ENCODE data around the gene BATF. TPM values are rescaled to one million over a fixed set of nuclear protein-coding genes. Genes with fewer than 3 reads are reported as not detected.

BATF gene
- total and polyA plus RNA-seq, 5 donors from 2014 or later, result 50.7 to 119 (median 104) TPM

GRCh38 chr14:75495399-75495798 is 26.9 kb upstream of the BATF start:
- no peak overlapping the region for H3K4me3 Mint-ChIP-seq
- Histone ChIP-seq H3K9me3 (ENCODE audit: control insufficient read depth in 2 of 2, low read length in 2 of 2) (no peaks in the 10 kb centered on the region), H3K4me3 (ENCODE audit: low read depth, low read length) (no peak overlapping the region), H3K27me3 (ENCODE audit: control insufficient read depth, insufficient read depth, low read length) (no peaks in the 10 kb centered on the region), H3K4me1 (ENCODE audit: control insufficient read depth, insufficient read depth, low read length, poor library complexity, severe bottlenecking) (peaks cover 6% of the 10 kb centered on the region), H3K27ac (ENCODE audit: insufficient read depth, low read length, poor library complexity, severe bottlenecking) (no peak overlapping the region), H3K36me3 (ENCODE audit: control insufficient read depth, insufficient read depth, low read length) (no peaks in the 10 kb centered on the region)
- no peak overlapping the region for H3K27ac Mint-ChIP-seq
- no peak for DNase-seq
- H3K36me3 Mint-ChIP-seq, result no peaks in the 10 kb centered on the region
- ATAC-seq (ENCODE audit: low read depth in 2 of 2), result no peak
- H3K9me3 Mint-ChIP-seq, result no peaks in the 10 kb centered on the region
- H3K27me3 Mint-ChIP-seq, result no peaks in the 10 kb centered on the region
- H3K4me1 Mint-ChIP-seq, result peaks cover 9 to 23% (median 12%) of the 10 kb centered on the region in 4 donors

GRCh38 chr14:75495882-75496281 is 26.4 kb upstream of the BATF start:
- H3K27ac ChIP-seq (ENCODE audit: insufficient read depth, low read length, poor library complexity, severe bottlenecking), result no peak overlapping the region
- H3K9me3 ChIP-seq (ENCODE audit: control insufficient read depth in 2 of 2, low read length in 2 of 2), result no peaks in the 10 kb centered on the region
- Mint-ChIP-seq H3K9me3 (no peaks in the 10 kb centered on the region), H3K4me3 (no peak overlapping the region), H3K27me3 (no peaks in the 10 kb centered on the region), H3K36me3 (no peaks in the 10 kb centered on the region), H3K27ac (no peak overlapping the region), H3K4me1 (peaks cover 9 to 23% (median 12%) of the 10 kb centered on the region in 4 donors)
- ATAC-seq (ENCODE audit: low read depth in 2 of 2) (no peak), DNase-seq (no peak)
- no peak overlapping the region for H3K4me3 ChIP-seq (ENCODE audit: low read depth, low read length)
- no peaks in the 10 kb centered on the region for H3K27me3 ChIP-seq (ENCODE audit: control insufficient read depth, insufficient read depth, low read length)
- peaks cover 6% of the 10 kb centered on the region for H3K4me1 ChIP-seq (ENCODE audit: control insufficient read depth, insufficient read depth, low read length, poor library complexity, severe bottlenecking)
- H3K36me3 ChIP-seq (ENCODE audit: control insufficient read depth, insufficient read depth, low read length), result no peaks in the 10 kb centered on the region

- Histone ChIP-seq H3K36me3 (ENCODE audit: control insufficient read depth, insufficient read depth, low read length) (no peaks in the 10 kb centered on the region), H3K27me3 (ENCODE audit: control insufficient read depth, insufficient read depth, low read length) (no peaks in the 10 kb centered on the region), H3K9me3 (ENCODE audit: control insufficient read depth in 2 of 2, low read length in 2 of 2) (no peaks in the 10 kb centered on the region), H3K27ac (ENCODE audit: insufficient read depth, low read length, poor library complexity, severe bottlenecking) (no peak overlapping the region), H3K4me1 (ENCODE audit: control insufficient read depth, insufficient read depth, low read length, poor library complexity, severe bottlenecking) (peaks cover 6% of the 10 kb centered on the region), H3K4me3 (ENCODE audit: low read depth, low read length) (no peak overlapping the region)
- Mint-ChIP-seq H3K27ac (peak overlapping the region in 2 of 3 donors; percentile 26 to 81), H3K27me3 (no peaks in the 10 kb centered on the region), H3K36me3 (no peaks in the 10 kb centered on the region), H3K4me3 (no peak overlapping the region), H3K4me1 (peaks cover 9 to 23% (median 12%) of the 10 kb centered on the region in 4 donors), H3K9me3 (no peaks in the 10 kb centered on the region)
- no peak for DNase-seq
- ATAC-seq (ENCODE audit: low read depth in 2 of 2), result no peak
Measured at GRCh38 chr14:75496755-75497154, 25.5 kb upstream of the BATF start.

GRCh38 chr14:75497191-75497590 is 25.1 kb upstream of the BATF start:
- Histone ChIP-seq H3K27me3 (ENCODE audit: control insufficient read depth, insufficient read depth, low read length) (no peaks in the 10 kb centered on the region), H3K9me3 (ENCODE audit: control insufficient read depth in 2 of 2, low read length in 2 of 2) (no peaks in the 10 kb centered on the region), H3K36me3 (ENCODE audit: control insufficient read depth, insufficient read depth, low read length) (no peaks in the 10 kb centered on the region), H3K4me1 (ENCODE audit: control insufficient read depth, insufficient read depth, low read length, poor library complexity, severe bottlenecking) (peaks cover 6% of the 10 kb centered on the region), H3K27ac (ENCODE audit: insufficient read depth, low read length, poor library complexity, severe bottlenecking) (no peak overlapping the region), H3K4me3 (ENCODE audit: low read depth, low read length) (no peak overlapping the region)
- ATAC-seq (ENCODE audit: low read depth in 2 of 2), result peak in 1 of 2 donors; percentile 63
- H3K36me3 Mint-ChIP-seq, result no peaks in the 10 kb centered on the region
- H3K4me3 Mint-ChIP-seq, result no peak overlapping the region
- H3K27ac Mint-ChIP-seq, result peak overlapping the region; percentile 26 to 81 (median 45)
- no peaks in the 10 kb centered on the region for H3K9me3 Mint-ChIP-seq
- peaks cover 9 to 23% (median 12%) of the 10 kb centered on the region in 4 donors for H3K4me1 Mint-ChIP-seq
- no peaks in the 10 kb centered on the region for H3K27me3 Mint-ChIP-seq
- peak in 1 of 3 donors; percentile 31 for DNase-seq

GRCh38 chr14:75497701-75498100 is 24.6 kb upstream of the BATF start:
- Histone ChIP-seq H3K4me3 (ENCODE audit: low read depth, low read length) (no peak overlapping the region), H3K27ac (ENCODE audit: insufficient read depth, low read length, poor library complexity, severe bottlenecking) (no peak overlapping the region), H3K4me1 (ENCODE audit: control insufficient read depth, insufficient read depth, low read length, poor library complexity, severe bottlenecking) (peaks cover 6% of the 10 kb centered on the region), H3K36me3 (ENCODE audit: control insufficient read depth, insufficient read depth, low read length) (no peaks in the 10 kb centered on the region), H3K9me3 (ENCODE audit: control insufficient read depth in 2 of 2, low read length in 2 of 2) (no peaks in the 10 kb centered on the region), H3K27me3 (ENCODE audit: control insufficient read depth, insufficient read depth, low read length) (no peaks in the 10 kb centered on the region)
- Mint-ChIP-seq H3K27ac (peak overlapping the region; percentile 45 to 81 (median 75)), H3K9me3 (no peaks in the 10 kb centered on the region), H3K4me3 (no peak overlapping the region), H3K4me1 (peaks cover 9 to 23% (median 12%) of the 10 kb centered on the region in 4 donors), H3K27me3 (no peaks in the 10 kb centered on the region), H3K36me3 (no peaks in the 10 kb centered on the region)
- ATAC-seq (ENCODE audit: low read depth in 2 of 2), result no peak
- no peak for DNase-seq

- no peaks in the 10 kb centered on the region for H3K9me3 Mint-ChIP-seq
- H3K36me3 Mint-ChIP-seq, result no peaks in the 10 kb centered on the region
- Histone ChIP-seq H3K9me3 (ENCODE audit: control insufficient read depth in 2 of 2, low read length in 2 of 2) (no peaks in the 10 kb centered on the region), H3K36me3 (ENCODE audit: control insufficient read depth, insufficient read depth, low read length) (no peaks in the 10 kb centered on the region), H3K4me3 (ENCODE audit: low read depth, low read length) (no peak overlapping the region), H3K27me3 (ENCODE audit: control insufficient read depth, insufficient read depth, low read length) (no peaks in the 10 kb centered on the region), H3K4me1 (ENCODE audit: control insufficient read depth, insufficient read depth, low read length, poor library complexity, severe bottlenecking) (peaks cover 6% of the 10 kb centered on the region), H3K27ac (ENCODE audit: insufficient read depth, low read length, poor library complexity, severe bottlenecking) (no peak overlapping the region)
- no peak overlapping the region for H3K27ac Mint-ChIP-seq
- H3K4me3 Mint-ChIP-seq, result no peak overlapping the region
- DNase-seq (no peak), ATAC-seq (ENCODE audit: low read depth in 2 of 2) (no peak)
- no peaks in the 10 kb centered on the region for H3K27me3 Mint-ChIP-seq
- peaks cover 6 to 17% (median 12%) of the 10 kb centered on the region in 4 donors for H3K4me1 Mint-ChIP-seq
Measured at GRCh38 chr14:75499084-75499875, 23.0 kb upstream of the BATF start.

GRCh38 chr14:75501080-75501479 is 21.2 kb upstream of the BATF start:
- Mint-ChIP-seq H3K27me3 (no peaks in the 10 kb centered on the region), H3K36me3 (no peaks in the 10 kb centered on the region), H3K4me3 (no peak overlapping the region), H3K4me1 (peaks cover 6 to 13% (median 10%) of the 10 kb centered on the region in 4 donors), H3K27ac (no peak overlapping the region), H3K9me3 (peaks cover 0 to 2% (median 0%) of the 10 kb centered on the region in 7 donors)
- DNase-seq, result no peak
- H3K4me3 ChIP-seq (ENCODE audit: low read depth, low read length), result no peak overlapping the region
- no peak overlapping the region for H3K27ac ChIP-seq (ENCODE audit: insufficient read depth, low read length, poor library complexity, severe bottlenecking)
- H3K4me1 ChIP-seq (ENCODE audit: control insufficient read depth, insufficient read depth, low read length, poor library complexity, severe bottlenecking), result peaks cover 6% of the 10 kb centered on the region
- no peaks in the 10 kb centered on the region for H3K36me3 ChIP-seq (ENCODE audit: control insufficient read depth, insufficient read depth, low read length)
- no peak for ATAC-seq (ENCODE audit: low read depth in 2 of 2)
- no peaks in the 10 kb centered on the region for H3K27me3 ChIP-seq (ENCODE audit: control insufficient read depth, insufficient read depth, low read length)
- no peaks in the 10 kb centered on the region for H3K9me3 ChIP-seq (ENCODE audit: control insufficient read depth in 2 of 2, low read length in 2 of 2)

- no peak overlapping the region for H3K4me3 ChIP-seq (ENCODE audit: low read depth, low read length)
- no peak for ATAC-seq (ENCODE audit: low read depth in 2 of 2)
- H3K9me3 ChIP-seq (ENCODE audit: control insufficient read depth in 2 of 2, low read length in 2 of 2), result peaks cover 0 to 3% of the 10 kb centered on the region in 2 experiments
- H3K36me3 ChIP-seq (ENCODE audit: control insufficient read depth, insufficient read depth, low read length), result no peaks in the 10 kb centered on the region
- Mint-ChIP-seq H3K27ac (no peak overlapping the region), H3K36me3 (no peaks in the 10 kb centered on the region), H3K4me3 (no peak overlapping the region), H3K27me3 (no peaks in the 10 kb centered on the region), H3K9me3 (peaks cover 0 to 5% (median 0%) of the 10 kb centered on the region in 7 donors), H3K4me1 (peaks cover 0 to 6% (median 0%) of the 10 kb centered on the region in 4 donors)
- H3K27ac ChIP-seq (ENCODE audit: insufficient read depth, low read length, poor library complexity, severe bottlenecking), result no peak overlapping the region
- H3K27me3 ChIP-seq (ENCODE audit: control insufficient read depth, insufficient read depth, low read length), result no peaks in the 10 kb centered on the region
- DNase-seq, result no peak
- H3K4me1 ChIP-seq (ENCODE audit: control insufficient read depth, insufficient read depth, low read length, poor library complexity, severe bottlenecking), result no peaks in the 10 kb centered on the region
Measured at GRCh38 chr14:75504411-75504810, 17.9 kb upstream of the BATF start.
